ENCODE results near the gene GET3. TPM values are rescaled to one million over a fixed set of nuclear protein-coding genes. Genes with fewer than 3 reads are reported as not detected.

The GET3 gene
- polyA plus RNA-seq, 1 of the 3 experiments (the other 2 are of a cell fraction) = 264 TPM

- Histone ChIP-seq H3F3A (replicated peaks; ENCODE audit: insufficient read depth) (peaks cover 29% of the 10 kb centered on the region), H3K9ac (no peak overlapping the region), H3K4me1 (ENCODE audit: control insufficient read depth in 1 of 2, insufficient read depth in 2 of 2, low read depth in 1 of 2, low read length in 1 of 2) (peaks cover 0 to 16% of the 10 kb centered on the region in 2 experiments; a peak in 2 of 4 replicates), H2AFZ (ENCODE audit: low read depth) (no peak overlapping the region), H3K36me3 (replicated peaks in 1 of 2; ENCODE audit: control insufficient read depth in 1 of 2, insufficient read depth in 2 of 2, low read length in 1 of 2) (peaks cover 6 to 15% of the 10 kb centered on the region in 2 experiments), H3K9me3 (no peaks in the 10 kb centered on the region), H3K4me2 (peak overlapping the region; percentile 81; the same call in 1 of the 2 replicates), H3K27me3 (ENCODE audit: insufficient read depth) (no peaks in the 10 kb centered on the region), H3K4me3 (ENCODE audit: low read depth in 2 of 2, low read length in 1 of 2) (no peak overlapping the region), H3K79me2 (ENCODE audit: insufficient read depth) (no peaks in the 10 kb centered on the region; the same call in 1 of the 2 replicates), H3K27ac (ENCODE audit: low read depth in 2 of 2, low read length in 1 of 2) (no peak overlapping the region), H4K20me1 (ENCODE audit: insufficient read depth) (no peaks in the 10 kb centered on the region), H3K9me2 (no peaks in the 10 kb centered on the region)
- TF ChIP-seq TAF1 (IDR thresholded peaks at IDR 0.05; ENCODE audit: borderline replicate concordance, low read depth, low read length) = no peak
- no peak for TF ChIP-seq MXI1 (IDR thresholded peaks at IDR 0.05; ENCODE audit: low read depth, low read length)
- ChIA-PET CTCF (interaction anchor here (1.0 to 2.9 kb wide), 4 partner anchors 18 to 153 kb away, joined by 3 to 11 read pairs (median 4); no protein-coding TSS in a partner anchor), POLR2A (interaction anchor here (1.4 kb wide), 1 partner anchor 13 kb away, joined by 3 read pairs; the partner anchor contains the start of gene DHPS)
- DNase-seq = no peak
- WGBS (ENCODE audit: low lambda C conversion rate) = 100% methylated on average over 6 of the region's 16 CpGs
Observed at GRCh38 chr19:12694641-12695040, 42.7 kb upstream of the GET3 start.

- WGBS (ENCODE audit: low lambda C conversion rate) = 60% methylated on average over 2 of the region's 2 CpGs
- Histone ChIP-seq H3F3A (replicated peaks; ENCODE audit: insufficient read depth) (peaks cover 32% of the 10 kb centered on the region), H3K27me3 (ENCODE audit: insufficient read depth) (no peaks in the 10 kb centered on the region), H3K9me3 (no peaks in the 10 kb centered on the region), H3K4me2 (peak overlapping the region; percentile 81), H2AFZ (ENCODE audit: low read depth) (no peak overlapping the region), H3K4me1 (ENCODE audit: control insufficient read depth in 1 of 2, insufficient read depth in 2 of 2, low read depth in 1 of 2, low read length in 1 of 2) (peaks cover 0 to 16% of the 10 kb centered on the region in 2 experiments; a peak in 2 of 4 replicates), H3K4me3 (ENCODE audit: low read depth in 2 of 2, low read length in 1 of 2) (peak overlapping the region; percentile 81 to 89), H4K20me1 (ENCODE audit: insufficient read depth) (no peaks in the 10 kb centered on the region), H3K79me2 (ENCODE audit: insufficient read depth) (no peaks in the 10 kb centered on the region; the same call in 1 of the 2 replicates), H3K9me2 (no peaks in the 10 kb centered on the region), H3K9ac (no peak overlapping the region), H3K27ac (ENCODE audit: low read depth in 2 of 2, low read length in 1 of 2) (no peak overlapping the region), H3K36me3 (replicated peaks in 1 of 2; ENCODE audit: control insufficient read depth in 1 of 2, insufficient read depth in 2 of 2, low read length in 1 of 2) (peaks cover 11 to 15% of the 10 kb centered on the region in 2 experiments)
- POLR2A ChIA-PET = interaction anchor here (1.1 to 1.4 kb wide), 2 partner anchors 13 to 29 kb away, joined by 3 to 4 read pairs; partner anchors contain the start of genes DHPS, MAN2B1 and WDR83
- no peak for DNase-seq
- CTCF ChIA-PET = interaction anchor here (1.1 to 2.9 kb wide), 4 partner anchors 19 to 152 kb away, joined by 3 to 11 read pairs (median 4); no protein-coding TSS in a partner anchor
- TF ChIP-seq ZBTB33 (IDR thresholded peaks at IDR 0.05; ENCODE audit: borderline replicate concordance, low read depth) (no peak), CTCF (IDR thresholded peaks at IDR 0.05) (no peak), TEAD4 (IDR thresholded peaks at IDR 0.05; ENCODE audit: borderline replicate concordance, insufficient read depth) (no peak), USF2 (IDR thresholded peaks at IDR 0.05; ENCODE audit: borderline replicate concordance, low read depth, low read length) (no peak), EP300 (IDR thresholded peaks at IDR 0.05; ENCODE audit: borderline replicate concordance in 1 of 2, low read depth in 1 of 2, low read length in 1 of 2) (no peak)
Observed at GRCh38 chr19:12695096-12695495, 42.2 kb upstream of the GET3 start.
